CD4-positive, alpha-beta T cell treated with Interleukin-12 subunit alpha and Interleukin-12 subunit beta, for 1 hour (primary cell): ENCODE data around the gene SYCP3.
A peak's percentile ranks its signal among the peaks of the same experiment; 100 is the strongest.
"Not testable (repeated sequence)": the region's sequence is repeated elsewhere in the genome, so short reads cannot be mapped to it uniquely, and the experiment has no call there.

Source experiments
- DNase-seq: peaks from one replicate; pipeline ENCODE4 v3.0.0-alpha.2; 2020

SYCP3 gene

GRCh38 chr12:101710288-101710687 is 29.0 kb downstream of the SYCP3 start:
- no peak for DNase-seq

- DNase-seq, result no peak
Observed at GRCh38 chr12:101707131-101707782, 32.0 kb downstream of the SYCP3 start.

- DNase-seq, result no peak
Observed at GRCh38 chr12:101706403-101706802, 32.9 kb downstream of the SYCP3 start.

DNA sequence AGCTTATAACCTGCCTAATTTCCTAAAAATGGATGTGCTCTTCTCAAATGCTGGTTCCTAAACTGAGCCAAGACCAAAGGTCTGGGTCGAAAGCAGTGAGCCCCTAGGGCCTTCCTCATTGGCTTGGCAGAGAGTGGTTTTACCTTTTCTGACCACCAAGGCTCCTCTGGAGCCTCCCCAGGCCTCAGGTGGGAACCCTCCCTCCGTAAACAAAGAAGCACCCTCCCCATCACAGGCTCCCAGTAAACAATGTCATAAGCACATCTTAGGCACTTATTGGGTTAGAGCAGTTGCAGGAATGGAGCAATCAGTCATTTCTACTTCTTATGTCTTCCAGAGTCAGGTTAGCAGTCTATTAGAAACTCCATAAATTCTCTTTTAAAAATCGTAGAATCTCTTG is 35.8 kb downstream of the SYCP3 start:
- no peak for DNase-seq

DNA sequence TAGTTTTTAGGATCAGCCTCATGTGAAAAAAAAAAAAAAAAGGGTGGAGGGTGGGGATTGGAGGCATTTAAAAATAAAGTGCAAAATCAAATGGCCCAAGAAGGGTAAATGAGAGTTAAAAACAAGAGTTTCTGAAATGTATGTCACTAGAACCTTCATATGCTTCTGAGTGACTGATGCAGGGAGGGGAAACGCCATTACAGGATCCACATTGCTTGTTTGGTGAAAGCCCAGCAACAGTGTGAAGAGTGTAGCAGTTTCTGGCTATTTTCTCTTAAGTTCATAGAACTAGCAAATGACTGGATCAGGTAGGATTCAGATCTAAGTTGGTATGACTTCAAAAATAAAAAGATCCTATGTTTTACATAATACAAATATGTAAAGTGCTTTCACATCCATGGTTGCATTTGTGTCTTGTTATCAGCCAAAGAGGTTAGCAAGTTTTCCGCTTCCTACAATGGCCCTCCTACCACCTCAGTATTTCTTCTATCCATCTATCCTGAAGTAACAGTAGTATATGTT is 38.9 kb downstream of the SYCP3 start:
- no peak for DNase-seq

DNA sequence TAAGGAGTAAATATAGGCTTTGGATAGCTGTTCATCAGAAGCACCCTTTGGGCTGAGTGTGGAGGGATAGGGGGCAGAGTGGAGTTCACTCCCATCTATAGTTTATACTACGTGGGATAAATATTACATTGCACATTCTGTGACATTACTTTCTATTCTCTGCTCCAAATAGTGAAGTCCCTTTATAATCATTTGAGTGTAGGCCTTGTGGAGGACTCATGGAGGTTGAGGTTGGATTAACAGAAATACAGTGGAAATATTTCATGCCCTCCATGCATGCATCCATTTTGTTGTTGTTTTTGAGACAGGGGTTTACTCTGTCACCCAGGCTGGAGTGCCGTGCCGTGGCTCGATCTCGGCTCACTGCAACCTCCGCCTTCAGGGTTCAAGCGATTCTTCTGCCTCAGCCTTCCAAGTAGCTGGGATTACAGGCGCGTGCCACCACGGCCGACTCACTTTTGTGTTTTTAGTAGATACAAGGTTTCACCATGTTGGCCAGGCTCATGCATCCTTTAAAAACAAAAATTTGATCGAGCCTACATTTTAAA is 40.4 kb downstream of the SYCP3 start:
- peak; percentile 3 for DNase-seq

DNA sequence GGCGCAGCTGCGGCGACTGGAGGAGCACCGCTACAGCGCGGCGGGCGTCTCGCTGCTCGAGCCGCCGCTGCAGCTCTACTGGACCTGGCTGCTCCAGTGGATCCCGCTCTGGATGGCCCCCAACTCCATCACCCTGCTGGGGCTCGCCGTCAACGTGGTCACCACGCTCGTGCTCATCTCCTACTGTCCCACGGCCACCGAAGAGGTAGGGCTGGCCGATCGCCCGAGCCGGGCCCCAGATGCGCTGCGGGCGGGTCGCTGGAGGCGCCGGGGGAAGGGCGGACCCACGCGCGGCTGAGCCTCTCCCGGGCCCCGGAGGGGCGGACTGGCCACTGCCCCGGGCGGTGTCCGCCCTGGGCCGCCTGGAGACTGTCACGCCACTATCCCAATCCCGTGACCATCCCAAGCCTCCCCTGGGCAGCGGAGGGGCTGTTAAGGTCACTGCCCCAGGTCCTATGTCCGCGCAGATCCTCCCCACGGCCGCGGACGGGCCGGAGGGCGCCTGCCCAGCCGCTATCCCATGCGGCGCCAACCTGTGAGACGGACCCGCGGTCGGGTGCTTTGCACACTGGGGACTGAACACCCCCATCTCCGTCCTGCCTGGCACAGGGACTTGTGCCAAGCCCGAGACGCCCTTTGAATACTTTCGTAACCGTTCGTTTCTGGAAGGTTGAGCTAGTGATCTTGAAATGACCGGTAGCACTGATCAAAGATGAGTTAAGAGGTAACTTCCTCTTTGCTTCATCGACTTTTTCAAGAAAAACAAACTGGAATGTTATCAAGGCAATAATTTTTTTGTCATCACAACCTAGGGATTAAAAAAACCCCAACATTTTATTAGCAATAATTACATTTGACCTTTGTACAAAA is 41.1 kb downstream of the SYCP3 start:
- DNase-seq, result peak; percentile 6

GRCh38 chr12:101697197-101697929 is 41.9 kb downstream of the SYCP3 start, which contains the start of gene CHPT1:
CHPT1 (plus strand) TSS chr12:101697640; CDS start chr12:101697862, 222 bp downstream.
- peak; percentile 72 for DNase-seq

DNA sequence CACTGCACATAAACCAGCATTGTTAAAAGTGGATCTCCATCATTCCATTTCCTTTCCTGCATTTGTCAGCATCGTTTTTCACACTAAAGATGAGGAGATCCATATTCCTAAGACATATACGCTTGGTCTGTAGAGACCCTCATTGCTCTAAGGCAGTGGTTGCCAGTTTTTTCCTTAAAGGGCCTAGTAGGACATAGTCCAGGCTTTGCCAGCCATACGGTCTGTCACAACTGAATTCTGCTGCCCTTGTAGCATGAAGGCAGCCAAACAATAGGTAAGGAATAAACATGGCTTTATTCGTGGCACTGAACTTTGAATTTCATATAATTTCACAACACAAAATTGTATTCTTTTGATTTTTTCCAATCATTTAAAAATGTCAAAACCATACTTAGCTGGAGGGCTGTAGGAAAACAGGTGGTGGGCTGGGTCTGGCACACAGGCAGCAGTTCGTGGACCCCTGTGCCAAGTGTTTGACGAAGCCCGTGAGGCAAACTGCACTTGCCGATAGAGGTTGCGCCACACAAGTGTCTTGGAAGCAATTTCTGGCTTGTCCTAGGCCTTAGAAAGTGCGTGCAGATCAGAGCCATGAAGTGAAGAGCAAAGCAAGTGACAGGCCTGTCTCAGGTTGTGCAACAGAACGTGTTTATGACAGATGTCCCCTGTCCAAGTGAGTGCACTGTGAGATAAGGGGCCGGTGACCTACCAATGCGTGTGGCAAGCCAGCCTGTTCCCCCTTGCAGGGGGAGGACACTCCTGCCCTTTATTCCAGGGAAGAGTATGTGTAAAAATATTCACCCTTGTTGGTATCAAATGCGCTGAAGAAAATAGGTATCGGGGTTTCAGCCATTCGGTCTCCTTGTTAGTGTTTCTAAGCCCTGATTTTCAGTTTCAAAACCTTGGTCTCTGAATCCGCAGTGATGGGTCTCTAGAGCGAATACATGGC is 42.7 kb downstream of the SYCP3 start:
- DNase-seq, result peak; percentile 1

GRCh38 chr12:101695706-101696105 is 43.6 kb downstream of the SYCP3 start:
- DNase-seq, result no peak

DNA sequence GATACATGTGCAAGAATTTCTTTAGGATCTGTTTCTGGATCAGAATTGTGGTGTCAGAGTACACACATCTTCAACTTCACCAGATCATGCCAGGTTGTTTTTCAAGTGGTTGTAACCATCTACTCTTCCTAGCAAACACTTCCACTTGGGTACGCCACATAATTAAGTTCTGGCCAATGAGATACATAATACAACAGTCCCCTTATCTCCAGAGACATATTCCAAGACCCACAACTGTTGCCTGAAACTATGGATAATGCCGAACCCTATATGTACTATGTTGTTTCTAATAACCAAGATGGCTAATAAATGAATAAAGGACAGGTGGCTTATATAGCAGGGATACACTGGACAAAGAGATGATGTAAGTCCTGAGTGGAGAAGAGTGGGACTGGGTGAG is 44.3 kb downstream of the SYCP3 start:
- no peak for DNase-seq

GRCh38 chr12:101694297-101694848 is 44.9 kb downstream of the SYCP3 start:
- DNase-seq, result no peak

DNA sequence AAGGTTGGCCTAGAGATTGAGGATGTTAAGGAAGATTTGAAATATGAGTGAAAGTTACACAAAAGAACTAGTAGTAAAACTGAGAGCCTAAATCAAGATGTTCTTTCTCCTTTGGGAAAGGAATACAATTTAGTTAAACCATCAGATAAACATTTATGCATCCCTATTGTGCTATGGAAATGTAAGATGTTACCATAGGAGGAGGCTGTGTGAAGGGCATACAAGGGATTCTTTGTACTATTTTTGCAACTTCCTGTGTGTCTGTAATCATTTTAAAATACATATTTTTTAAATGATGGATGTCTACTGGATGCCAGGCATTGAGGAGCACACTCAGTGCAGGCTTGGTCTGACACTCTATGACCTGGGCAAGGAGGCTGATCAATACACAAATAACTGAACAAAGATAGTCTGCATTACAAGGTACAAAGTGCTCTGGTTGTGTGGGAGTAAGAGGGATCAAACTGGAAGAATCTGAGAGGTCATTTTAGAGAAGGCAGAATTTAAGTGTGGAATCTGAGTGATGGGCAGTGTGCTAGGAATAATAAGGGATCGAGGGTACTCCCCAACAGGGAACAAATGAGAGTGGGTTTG is 47.7 kb downstream of the SYCP3 start:
- no peak for DNase-seq

DNA sequence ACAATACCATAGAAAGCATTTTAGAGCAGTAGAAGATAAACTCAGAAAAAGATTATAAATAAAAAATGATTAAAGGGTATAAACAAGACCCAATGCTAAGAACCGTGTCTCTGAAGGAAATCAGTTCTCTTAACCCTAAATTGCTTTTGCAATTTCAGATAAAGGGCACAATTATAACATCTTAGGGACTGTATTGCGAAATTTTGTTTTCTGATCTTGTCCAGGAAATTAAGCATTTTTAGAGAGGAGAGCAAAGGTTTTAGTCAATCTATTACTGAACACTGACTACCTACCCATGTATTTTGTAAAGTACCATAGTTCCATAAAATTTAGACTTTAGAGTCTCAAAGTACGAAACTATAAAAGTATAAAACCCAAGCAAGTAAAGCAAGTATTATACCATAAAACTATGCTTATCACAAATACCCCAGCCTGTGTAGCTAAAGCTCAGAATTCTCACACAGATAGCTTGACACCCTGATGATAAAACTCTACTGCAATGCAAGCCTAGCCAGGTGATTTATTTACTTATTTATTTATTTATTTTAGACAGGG is 48.6 kb downstream of the SYCP3 start:
- no peak for DNase-seq

- DNase-seq, result no peak
Observed at GRCh38 chr12:101686176-101686575, 53.1 kb downstream of the SYCP3 start.

GRCh38 chr12:101685092-101685491 is 54.2 kb downstream of the SYCP3 start:
- no peak for DNase-seq

DNA sequence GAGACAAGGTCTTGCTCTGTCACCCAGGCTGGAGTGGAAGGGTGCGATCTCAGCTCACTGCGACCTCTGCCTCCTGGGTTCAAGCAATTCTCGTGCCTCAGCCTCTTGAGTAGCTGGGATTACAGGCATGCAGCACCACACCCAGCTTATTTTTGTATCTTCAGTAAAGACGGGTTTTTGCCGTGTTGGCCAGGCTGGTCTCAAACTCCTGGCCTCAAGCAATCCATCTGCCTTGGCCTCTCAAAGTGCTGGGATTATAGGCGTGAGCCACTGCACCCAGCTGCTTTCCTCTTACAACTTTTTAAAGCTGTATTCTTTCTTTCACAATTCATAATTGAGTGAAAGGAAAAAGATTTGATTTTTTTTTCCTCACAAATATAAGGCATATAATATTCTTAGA is 57.6 kb downstream of the SYCP3 start:
- DNase-seq, result not testable (repeated sequence)

GRCh38 chr12:101680647-101681046 is 58.6 kb downstream of the SYCP3 start:
- DNase-seq, result no peak

- no peak for DNase-seq
Observed at GRCh38 chr12:101680240-101680639, 59.0 kb downstream of the SYCP3 start.
